CD4-positive, alpha-beta T cell treated with Interleukin-2 at 100 ng/mL for 4 hours (primary cell): ENCODE measurements around the gene FGF23.
A peak's percentile ranks its signal among the peaks of the same experiment; 100 is the strongest.
"Not testable (repeated sequence)": the region's sequence is repeated elsewhere in the genome, so short reads cannot be mapped to it uniquely, and the experiment has no call there.

Experiments
- DNase-seq: peaks from one replicate; pipeline ENCODE4 v3.0.0-alpha.2; 2020; ENCODE audit warnings: low spot score

FGF23 gene

DNA sequence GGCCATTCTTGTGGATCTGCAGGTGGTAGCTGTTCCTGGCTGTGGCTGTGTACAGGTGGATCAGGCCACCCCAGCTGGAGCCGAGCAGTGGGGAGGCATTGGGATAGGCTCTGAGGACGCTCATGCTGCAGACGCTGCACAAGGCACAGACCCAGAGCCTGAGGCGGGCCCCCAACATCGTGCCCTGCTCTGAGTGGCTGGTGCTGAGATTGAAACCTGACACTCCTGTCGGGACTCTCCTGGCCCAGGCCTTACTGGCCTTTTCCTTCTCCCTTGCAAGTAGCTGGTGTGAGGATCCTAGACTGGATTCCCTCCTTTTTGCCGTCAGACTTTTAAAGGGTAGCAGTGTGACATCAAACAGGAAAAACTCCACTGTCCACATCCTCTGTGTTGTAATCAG, at the start of gene FGF23:
TSS of gene FGF23 (minus strand) at position 308 of the 400 bp plus-strand sequence. CDS start at position 178, 130 bp downstream.
- DNase-seq: no peak

DNA sequence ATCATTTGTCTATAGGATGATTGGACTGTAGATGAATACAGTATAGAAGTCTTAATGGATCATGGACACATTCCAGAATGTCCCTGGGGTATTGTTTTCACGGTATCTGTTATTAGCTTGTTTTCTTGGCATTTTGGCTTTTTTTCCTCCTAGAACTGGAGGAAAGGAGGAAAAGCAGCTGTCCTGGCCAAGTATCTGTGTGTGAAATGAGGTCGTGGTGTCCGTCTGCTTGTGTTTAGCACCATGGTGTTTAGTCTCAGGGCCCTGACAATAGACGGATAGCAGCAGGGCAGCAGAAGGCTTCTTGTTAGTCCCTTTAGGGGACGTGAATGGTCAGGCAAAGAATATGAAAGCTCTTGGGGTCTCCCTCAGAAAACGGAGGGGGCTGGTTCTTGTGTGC, 44.9 kb upstream of the FGF23 start:
- no peak for DNase-seq

DNA sequence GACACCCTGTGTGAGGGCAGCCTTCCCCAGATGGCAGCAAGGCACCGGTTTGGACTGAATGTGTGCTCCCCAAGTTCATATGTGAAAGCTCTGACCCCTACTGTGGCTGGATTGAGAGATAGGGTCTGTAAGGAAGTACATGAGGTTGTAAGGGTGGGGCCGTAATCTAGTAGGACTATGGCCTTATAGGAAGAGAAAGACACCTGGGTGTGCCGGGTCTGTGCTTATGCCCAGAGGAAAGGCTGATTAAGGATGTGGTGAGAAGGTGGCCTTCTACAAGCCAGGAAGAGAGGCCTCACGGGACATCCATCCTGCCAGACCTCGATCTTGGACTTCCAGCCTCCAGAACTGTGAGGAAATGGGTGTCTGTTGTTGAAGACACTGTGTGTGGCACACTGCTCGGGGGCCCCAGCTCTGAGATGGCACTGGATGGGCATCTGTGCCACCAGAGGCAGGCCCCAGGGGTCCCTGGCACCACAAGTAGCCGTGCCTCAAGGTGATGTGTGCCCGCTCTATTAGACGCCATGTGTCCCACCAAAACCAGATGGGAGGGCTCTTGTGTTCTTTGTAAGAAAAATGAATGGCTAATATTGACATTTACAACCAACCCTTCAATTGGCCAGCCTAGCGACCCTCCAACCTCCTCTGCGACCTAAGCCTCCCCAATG, 44.1 kb upstream of the FGF23 start:
- no peak for DNase-seq

DNA sequence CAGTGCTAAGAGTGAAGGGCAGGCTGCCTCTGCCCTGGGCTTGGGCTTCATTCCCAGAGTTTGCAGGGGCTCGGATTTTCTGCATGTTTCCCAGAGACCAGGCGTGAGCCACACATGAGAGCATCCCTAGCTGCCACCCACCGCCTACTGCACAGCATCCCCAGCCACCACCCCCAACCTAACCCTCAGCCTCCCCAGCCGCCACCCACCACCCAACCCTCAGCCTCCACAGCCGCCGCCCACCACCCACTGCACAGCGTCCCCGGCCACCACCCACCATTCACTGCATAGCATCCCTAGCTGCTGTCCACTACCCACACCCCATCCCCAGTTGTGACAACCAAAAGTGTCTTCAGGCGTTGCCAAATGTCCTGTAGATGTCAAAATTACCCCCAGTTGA, 43.5 kb upstream of the FGF23 start:
- no peak for DNase-seq

DNA sequence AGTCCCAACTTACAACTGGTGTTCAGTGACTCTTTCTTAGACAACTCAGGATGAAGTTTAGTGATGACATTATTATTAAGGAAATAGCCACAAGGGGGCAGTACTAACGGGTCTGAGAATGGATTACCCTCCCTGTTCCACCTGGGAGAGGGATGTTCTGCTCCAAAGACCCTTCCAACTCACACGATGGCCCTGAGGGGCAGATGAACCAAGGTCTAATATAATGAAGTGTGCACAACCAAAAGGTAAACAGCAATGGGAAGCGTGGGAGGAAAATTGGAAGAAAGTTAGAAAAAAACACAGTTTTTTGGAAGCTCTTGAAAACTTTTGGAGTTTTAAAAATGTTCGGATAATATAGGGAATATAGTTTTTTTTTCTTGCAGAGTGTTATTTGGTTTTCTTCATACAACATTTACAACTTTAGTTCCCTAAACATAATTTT, 42.1 kb upstream of the FGF23 start:
- DNase-seq: peak; percentile 61

DNA sequence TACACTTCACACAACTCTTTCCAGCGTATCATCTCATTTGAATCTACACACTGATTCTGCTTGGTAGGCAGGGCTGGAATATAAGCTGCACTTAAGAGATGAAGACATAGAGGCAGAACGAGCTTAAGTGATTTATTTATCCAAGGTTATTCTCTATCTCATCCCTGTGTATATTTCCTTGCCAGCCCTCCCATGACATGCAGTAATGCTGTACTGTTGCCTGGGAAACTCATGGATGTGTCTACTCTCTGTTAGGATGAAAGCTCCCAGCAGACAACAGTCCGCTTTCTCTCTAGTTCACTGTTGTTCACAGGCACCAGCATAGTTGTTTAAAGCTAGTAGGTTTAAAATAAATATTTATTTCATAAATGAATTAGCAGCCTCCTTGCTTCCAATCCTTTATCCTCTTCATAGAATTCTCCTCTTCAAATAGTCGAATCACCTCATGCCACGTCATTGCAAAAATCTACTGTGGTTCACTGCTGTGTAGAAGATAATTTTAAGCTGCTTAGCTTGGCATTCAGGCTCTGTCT, 40.7 kb upstream of the FGF23 start:
- DNase-seq: no peak

DNA sequence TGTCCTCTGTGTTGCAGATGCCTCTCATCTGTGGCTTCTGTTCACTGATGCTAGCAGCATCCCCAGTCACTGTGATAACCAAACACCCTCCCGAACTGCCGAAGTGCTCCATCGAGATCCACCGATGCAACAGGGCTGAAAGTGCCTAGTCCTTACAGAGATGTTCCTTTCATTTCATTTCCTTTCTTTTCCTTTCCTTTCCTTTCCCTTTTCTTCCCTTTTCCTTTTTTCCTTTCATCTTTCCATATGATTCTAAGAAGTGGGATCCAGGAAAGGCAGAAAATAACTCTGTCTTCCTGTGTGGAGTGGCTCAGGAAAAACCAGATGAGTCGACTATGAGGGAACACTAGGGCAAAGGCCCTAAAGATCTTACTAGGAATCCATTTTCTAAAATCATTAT, 39.4 kb upstream of the FGF23 start:
- DNase-seq: no peak

DNA sequence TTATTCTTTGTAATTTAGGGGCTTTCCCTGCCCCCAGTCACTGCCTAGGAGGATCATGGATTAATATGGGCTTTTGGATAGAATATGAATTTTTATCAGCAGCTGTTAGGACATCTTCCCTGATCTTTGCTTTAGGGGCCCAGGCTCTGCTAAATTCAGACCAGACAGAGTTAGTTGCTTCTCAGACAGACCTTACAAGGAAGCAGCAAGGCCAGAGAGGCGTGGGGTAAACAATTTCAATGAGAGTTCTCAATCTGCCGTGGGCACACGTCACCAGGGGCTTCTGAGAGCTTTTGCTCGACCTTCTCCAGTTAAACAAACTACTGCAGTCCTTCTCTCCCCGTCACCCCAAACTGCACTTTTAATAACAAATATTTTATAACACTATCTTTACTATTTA, 38.4 kb upstream of the FGF23 start:
- DNase-seq: no peak

DNA sequence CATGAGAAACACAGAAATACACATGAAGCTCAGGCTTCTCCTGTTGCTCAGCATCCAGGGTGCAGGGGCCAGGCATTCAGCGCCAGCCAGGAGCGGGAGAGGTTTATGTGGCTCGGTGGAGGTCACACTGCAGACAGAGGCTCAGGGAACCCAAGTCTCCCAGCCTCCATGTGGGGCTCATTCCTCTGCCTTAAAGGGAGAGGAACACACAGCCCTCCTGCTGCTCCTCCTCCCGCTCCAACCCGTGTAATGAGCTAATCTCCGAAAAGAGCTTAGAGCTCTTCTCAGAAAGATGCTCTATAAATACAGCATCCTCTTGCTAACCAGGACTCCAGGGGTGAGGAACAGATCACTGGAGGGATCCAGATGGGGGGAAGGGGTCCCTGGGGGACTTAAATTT, 37.9 kb upstream of the FGF23 start:
- no peak for DNase-seq

DNA sequence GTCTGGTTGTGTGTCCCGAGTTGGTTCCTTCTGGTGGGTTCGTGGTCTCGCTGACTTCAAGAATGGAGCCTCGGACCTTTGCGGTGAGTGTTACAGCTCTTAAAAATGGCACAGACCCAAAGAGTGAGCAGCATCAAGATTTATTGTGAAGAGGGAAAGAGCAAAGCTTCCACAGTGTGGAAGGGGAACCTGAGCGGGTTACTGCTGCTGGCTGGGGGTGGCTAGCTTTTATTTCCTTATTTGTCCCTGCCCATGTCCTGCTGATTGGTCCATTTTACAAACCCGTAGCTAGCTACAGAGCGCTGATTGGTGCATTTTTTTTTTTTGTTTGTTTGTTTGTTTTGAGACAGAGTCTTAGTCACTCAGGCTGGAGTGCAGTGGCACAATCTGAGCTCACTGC, 36.8 kb upstream of the FGF23 start:
- DNase-seq: no peak

DNA sequence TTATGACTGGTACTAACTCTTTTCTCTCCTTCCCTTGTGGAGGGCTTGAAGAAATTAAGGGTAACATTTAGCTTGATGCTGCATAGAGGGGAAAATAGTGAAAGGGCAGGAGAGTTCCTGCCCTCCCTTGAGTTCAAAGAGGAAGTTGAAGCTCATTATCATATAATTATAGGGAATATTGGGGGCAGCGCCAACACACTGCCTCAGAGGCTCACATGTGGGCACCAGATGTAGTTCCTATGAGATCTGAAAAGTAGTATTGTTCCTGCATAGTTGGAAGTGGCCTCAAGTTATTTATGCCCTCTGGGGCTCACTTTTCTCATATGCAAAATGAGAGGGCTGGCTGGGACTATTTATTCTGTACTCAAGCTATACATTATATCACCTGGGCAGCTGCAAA, 33.0 kb upstream of the FGF23 start:
- no peak for DNase-seq

DNA sequence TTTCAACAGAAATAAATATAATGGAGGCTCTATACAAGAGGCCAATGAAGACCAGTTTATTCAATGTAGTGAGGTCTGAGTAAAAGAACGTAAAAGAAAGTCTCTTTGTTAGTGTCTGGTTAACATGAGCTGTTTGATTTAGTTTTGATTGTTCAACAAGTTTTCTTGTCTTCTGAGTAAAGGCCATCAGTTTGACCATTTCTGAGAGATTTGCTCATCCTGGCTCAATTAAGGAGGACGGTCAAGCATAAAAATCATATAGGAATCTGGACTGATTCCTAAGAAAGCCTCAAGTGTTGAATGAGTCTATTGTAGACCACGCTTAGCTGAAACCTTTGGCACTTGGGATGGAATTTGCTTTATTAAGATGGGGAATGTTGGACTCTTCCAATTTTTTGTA, 32.5 kb upstream of the FGF23 start:
- no peak for DNase-seq

DNA sequence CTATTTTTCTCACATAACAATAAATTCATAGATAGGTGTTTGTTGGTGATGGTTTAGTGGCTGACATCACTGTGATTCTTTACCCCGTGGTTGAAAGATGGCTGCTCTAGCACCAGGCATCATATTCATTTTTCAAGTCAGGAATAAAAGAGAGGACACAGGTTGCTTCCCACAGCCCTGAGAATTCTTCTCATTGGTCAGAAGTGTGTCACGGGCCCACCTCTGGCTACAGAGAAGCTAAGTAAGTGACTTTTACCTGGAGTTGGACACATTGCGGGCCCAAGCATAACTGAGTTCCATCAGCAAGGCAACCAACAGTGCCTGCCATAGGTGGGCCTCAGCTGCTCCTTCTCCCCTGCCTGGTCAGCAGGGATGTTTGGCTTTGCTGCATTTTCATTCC, 27.6 kb upstream of the FGF23 start:
- no peak for DNase-seq

DNA sequence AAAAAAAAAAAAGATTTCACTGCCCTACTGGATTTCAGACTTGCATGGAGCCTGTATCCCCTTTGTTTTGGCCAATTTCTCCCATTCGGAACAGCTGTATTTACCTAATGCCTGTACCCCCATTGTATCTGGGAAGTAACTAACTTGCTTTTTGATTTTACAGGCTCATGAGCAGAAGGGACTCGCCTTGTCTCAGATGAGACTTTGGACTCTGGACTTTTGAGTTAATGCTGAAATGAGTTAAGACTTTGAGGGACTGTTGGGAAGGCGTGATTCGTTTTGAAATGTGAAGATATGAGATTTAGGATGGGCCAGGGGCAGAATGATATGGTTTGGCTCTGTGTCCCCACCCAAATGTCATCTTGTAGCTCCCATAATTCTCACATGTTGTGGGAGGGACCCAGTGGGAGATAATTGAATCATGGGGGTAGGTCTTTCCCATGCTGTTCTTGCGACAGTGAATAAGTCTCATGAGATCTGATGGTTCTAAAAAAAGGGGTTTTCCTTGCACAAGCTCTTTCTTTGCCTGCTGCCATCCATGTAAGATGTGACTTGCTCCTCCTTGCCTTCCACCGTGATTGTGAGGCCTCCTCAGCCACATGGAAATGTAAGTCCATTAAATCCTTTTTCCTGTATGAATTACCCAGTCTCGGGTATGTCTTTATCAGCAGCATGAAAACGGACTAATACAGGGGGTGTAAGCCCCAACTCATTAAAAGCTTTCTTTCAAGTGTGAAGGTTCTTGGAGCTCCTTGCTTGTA, 25.5 kb upstream of the FGF23 start:
- DNase-seq: not testable (repeated sequence)

DNA sequence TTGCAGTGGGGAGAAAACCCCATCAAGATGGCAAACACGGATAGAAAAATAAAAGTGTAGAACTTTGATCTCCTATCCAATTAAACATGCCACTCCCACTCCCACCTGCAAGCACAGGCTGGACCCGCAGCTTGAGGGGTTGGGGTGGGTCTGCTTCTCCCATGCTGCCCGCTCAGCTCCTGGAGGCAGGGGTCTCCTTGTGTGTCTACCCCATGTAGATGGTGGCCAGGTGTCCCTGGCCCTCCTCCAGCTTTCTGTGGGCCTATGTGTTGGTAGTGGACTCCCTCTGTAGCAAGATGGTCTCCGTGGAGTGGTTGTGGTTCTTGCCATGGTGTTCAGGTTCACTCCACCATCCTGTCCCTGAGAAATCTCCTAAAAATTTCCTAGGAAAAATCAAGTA, 23.5 kb upstream of the FGF23 start:
- no peak for DNase-seq

DNA sequence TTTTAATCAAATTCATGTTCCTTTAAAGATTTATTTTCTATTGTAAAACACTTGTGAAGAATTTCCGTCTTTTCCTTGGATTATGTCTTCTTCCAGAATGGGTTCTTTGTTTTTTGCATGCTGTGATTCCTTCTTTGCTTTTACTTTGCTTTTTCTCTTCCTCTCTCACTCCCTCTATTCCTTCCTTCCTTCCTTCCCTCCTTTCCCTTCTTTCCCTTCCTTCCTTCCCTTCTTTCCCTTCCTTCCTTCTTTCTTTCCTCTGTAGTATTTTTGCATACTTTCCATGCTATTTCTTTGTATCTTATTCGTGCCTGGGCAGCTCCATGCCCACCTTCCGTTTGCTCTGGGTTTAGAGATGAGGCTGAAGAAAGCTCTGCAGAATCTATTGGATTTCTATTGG, 21.6 kb upstream of the FGF23 start:
- DNase-seq: no peak

DNA sequence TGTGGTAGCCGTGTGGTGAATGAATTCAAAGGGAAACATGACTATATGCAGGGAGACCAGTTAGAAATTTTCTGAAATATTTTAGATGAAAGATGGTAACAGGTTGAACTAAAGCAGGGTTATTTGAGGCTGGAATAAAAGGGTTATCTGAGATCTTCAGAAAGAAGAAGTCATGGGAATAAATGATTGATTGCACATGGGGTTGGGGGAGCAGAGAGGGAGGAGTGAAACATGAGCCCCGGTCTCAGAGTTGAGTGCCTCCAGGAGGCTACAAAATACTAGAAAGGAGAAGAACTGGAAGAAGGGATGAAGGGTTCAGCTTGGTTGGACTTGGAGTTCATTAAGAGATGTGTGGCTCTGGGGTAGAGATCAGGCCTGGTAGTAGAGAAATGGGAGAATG, 16.3 kb upstream of the FGF23 start:
- DNase-seq: no peak

DNA sequence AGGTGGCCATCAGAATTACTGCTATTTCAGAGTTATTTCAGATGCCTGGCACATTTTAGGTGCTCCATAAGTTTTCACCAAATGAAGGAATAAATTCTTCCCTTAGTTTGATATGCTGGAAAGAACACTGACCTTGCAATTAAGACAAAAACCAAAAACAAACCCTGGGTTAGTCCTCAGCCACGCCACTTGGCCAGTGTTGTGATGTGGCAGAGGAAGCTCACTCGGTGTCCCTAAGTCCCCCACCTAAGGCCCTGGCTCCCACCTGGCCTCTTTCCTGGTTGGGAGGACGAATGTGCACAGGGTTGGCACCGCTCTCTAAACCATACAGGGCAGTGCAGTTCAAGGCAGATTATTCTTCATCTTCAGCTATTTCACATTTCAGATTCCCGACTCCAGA, 13.7 kb upstream of the FGF23 start:
- no peak for DNase-seq

DNA sequence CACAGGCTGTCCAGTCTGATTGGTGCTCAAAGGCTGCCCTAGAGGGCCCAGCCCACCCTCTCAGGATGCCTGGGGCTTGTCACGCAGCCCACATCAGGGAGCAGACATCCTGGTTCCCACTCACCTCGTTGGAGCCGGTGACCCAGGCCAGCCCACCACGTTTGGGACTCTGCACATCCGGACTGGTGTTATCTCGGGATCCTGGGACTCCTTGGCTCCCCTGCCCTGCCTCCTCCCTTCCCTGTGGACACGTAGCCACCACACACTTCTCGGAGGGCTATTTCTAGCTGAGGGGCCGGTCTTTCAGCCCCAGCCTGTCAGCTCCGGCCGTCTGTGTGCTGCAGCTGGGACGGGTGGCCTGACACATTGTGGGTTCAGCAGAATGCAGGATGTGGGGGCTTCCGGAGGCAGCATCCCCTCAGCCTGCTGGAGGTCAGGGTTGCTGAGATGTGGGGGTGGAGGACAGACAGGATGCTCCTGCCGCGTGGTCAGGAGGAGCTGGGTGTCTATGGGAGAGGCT, 12.8 kb upstream of the FGF23 start:
- DNase-seq: no peak

DNA sequence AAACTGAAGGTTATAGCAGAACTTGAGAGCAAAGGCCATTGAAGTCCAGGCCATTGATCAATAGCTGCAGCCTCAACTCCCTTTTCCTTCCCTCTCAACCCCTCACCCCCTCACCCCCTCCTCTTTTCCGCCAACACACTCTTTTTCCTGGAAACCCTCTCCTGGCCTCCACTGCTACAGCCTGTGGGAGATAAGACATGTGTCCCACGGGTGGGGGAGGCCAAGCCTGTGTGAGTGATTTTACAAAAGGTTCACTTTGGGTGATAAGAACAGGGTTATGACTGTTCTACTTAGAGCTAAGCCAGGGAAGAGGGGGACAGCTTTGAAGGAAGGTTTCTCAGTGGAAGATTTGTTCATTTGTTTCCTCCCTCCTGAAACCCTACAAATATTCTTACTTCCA, 9.2 kb upstream of the FGF23 start:
- no peak for DNase-seq

DNA sequence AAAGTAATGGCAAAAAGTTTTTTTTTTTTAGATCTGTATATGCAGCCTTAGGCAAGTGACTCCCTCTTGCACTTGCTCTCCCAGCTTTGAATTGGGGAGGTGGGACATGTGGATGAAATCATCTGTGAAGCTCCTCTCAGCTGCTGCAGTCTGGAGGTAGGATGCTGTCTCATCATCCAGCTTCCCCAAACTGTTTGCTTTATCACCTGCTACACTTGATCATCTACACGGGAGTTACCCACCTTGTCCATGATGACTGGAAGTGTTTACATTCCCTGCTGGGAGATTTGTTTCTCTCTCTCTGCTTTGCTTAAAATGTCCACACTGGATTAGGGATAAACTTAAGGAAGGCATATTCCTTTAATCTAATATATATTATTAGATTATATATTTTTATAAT, 8.5 kb upstream of the FGF23 start:
- DNase-seq: no peak

DNA sequence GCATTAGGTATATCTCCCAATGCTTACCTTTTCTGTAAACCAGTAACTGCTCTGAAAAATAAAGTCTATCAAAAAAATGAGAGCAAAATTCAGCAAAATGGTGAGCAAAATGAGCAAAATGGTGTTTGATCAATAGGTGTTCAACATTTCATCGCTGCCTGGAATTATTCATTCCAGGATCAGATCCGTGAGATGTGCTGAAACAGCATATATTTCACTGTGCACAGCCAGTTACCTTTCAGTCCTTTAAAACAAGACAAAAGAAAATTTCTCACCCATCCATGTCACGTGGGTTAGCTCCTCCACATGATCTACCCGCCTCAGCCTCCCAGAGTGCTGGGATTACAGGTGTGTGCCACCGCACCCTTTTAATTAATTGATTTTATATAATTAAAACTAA, 8.1 kb upstream of the FGF23 start:
- no peak for DNase-seq

DNA sequence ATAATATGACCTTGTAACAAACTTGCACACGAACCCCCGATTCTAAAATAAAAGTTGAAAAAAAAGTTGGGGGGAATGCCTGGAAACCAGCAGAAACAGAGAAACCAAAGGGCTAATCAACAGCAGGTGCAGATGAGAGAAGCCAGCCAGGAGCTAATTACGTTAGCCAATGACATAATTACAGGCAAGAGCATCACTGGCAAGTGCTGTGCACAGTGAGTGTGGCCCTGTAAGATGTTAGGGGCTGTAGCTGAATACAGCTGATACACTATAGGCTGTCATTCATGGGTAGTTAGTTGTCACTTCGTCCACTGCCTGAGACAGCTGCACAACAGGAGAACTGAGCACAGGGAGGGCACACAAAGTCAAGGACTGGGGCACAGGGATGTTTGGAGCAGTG, 7.3 kb upstream of the FGF23 start:
- no peak for DNase-seq
